GM19395 (cell line): Measurements from ENCODE around the gene PHIP.
A peak's percentile ranks its signal among the peaks of the same experiment; 100 is the strongest.
"Not testable (repeated sequence)": the region's sequence is repeated elsewhere in the genome, so short reads cannot be mapped to it uniquely, and the experiment has no call there.

Source experiments
- ATAC-seq: cut with Tn5 transposase; IDR thresholded peaks from one replicate; pipeline ENCODE4 v1.9.1; 2021; ENCODE audit warnings: mild to moderate bottlenecking, moderate library complexity; ENCODE audit not compliant: unreplicated experiment

Gene PHIP

GRCh38 chr6:78942446-78942845 is 135.6 kb downstream of the PHIP start:
- ATAC-seq, result no peak

- no peak for ATAC-seq
Observed at GRCh38 chr6:78936515-78936914, 141.5 kb downstream of the PHIP start.

GRCh38 chr6:78935553-78935952 is 142.5 kb downstream of the PHIP start:
- no peak for ATAC-seq

- no peak for ATAC-seq
Observed at GRCh38 chr6:78925317-78925716, 152.7 kb downstream of the PHIP start.

GRCh38 chr6:78921168-78921567 is 156.9 kb downstream of the PHIP start:
- not testable (repeated sequence) for ATAC-seq

GRCh38 chr6:78917788-78918187 is 160.3 kb downstream of the PHIP start:
- no peak for ATAC-seq

GRCh38 chr6:78916411-78916810 is 161.6 kb downstream of the PHIP start:
- ATAC-seq, result no peak

GRCh38 chr6:78911218-78911940 is 166.7 kb downstream of the PHIP start:
- no peak for ATAC-seq

GRCh38 chr6:78910591-78911171 is 167.4 kb downstream of the PHIP start:
- ATAC-seq, result peak; percentile 62

- no peak for ATAC-seq
Observed at GRCh38 chr6:78910010-78910409, 168.0 kb downstream of the PHIP start.

GRCh38 chr6:78909391-78909790 is 168.7 kb downstream of the PHIP start:
- ATAC-seq, result no peak

GRCh38 chr6:78908621-78909020 is 169.4 kb downstream of the PHIP start:
- ATAC-seq, result no peak

- ATAC-seq, result no peak
Observed at GRCh38 chr6:78896227-78896626, 181.8 kb downstream of the PHIP start.

- not testable (repeated sequence) for ATAC-seq
Observed at GRCh38 chr6:78889901-78890300, 188.2 kb downstream of the PHIP start.
